ENCODE data around the gene ADTRP. TPM values are rescaled to one million over a fixed set of nuclear protein-coding genes. Genes with fewer than 3 reads are reported as not detected.

Gene ADTRP
- total RNA-seq, 2 experiments from 2014 or later = not detected

DNA sequence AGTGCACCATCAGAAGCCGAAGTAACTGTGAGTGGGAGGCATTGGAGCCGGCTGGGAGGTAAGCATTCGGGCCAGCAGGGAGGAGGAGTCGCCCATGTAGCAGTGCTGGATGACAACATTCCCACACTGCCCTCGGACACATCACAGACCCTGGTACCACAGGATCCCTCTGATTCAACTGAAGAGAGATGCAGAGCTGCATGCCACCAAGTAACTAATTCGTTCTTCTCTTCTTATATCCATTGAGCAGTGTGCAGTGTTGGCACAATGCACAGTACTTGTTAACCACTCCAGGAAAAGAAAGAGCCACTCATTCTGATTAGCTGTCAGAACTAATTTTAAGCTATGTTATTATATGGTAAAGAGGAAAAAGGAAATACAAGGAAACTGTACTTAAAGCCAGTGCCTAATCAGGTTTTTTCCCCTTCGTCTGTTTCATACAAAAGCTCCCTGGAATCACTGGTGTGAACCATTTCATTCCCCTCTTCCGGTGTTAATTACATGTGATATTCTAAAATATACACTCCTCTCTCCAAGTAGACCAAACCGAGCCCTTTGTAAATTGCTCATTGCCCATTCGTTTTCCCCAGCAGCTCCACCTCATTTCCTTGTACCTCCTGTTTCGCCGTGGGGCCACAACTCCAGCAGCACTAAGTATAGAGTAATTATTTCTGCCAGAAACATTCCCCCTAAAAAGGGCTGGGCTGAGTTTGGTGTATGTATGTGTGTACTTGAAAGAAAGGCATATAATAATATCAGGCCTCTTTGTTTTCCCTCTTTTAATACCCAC, 32.4 kb upstream of the ADTRP start:
- ChIA-PET CTCF (ENCODE audit: unreplicated experiment) (no interaction called here), POLR2A (interaction anchor here (0.8 kb wide), 1 partner anchor 27 kb away, joined by 3 read pairs; no protein-coding TSS in a partner anchor)
- H2AFZ ChIP-seq (ENCODE audit: low read length) = no peak overlapping the region
- no peak overlapping the region for H3K4me2 ChIP-seq (ENCODE audit: low read length)
- no peaks in the 10 kb centered on the region for H3K4me1 ChIP-seq (ENCODE audit: insufficient read depth, low read length, poor library complexity, severe bottlenecking)
- H3K36me3 ChIP-seq (ENCODE audit: insufficient read depth, low read length) = no peaks in the 10 kb centered on the region
- H3K9me2 ChIP-seq (ENCODE audit: insufficient read depth, low read length) = no peaks in the 10 kb centered on the region
- TF ChIP-seq, protein P1, sequence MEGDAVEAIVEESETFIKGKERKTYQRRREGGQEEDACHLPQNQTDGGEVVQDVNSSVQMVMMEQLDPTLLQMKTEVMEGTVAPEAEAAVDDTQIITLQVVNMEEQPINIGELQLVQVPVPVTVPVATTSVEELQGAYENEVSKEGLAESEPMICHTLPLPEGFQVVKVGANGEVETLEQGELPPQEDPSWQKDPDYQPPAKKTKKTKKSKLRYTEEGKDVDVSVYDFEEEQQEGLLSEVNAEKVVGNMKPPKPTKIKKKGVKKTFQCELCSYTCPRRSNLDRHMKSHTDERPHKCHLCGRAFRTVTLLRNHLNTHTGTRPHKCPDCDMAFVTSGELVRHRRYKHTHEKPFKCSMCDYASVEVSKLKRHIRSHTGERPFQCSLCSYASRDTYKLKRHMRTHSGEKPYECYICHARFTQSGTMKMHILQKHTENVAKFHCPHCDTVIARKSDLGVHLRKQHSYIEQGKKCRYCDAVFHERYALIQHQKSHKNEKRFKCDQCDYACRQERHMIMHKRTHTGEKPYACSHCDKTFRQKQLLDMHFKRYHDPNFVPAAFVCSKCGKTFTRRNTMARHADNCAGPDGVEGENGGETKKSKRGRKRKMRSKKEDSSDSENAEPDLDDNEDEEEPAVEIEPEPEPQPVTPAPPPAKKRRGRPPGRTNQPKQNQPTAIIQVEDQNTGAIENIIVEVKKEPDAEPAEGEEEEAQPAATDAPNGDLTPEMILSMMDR (conservative IDR thresholded peaks at IDR 0.05; ENCODE audit: low read length) = no peak
- no peak for TF ChIP-seq EZH2phosphoT487 (IDR thresholded peaks at IDR 0.05; ENCODE audit: borderline replicate concordance, low read depth, low read length)
- no peak for DNase-seq (ENCODE audit: low spot score)
- no peaks in the 10 kb centered on the region for H4K20me1 ChIP-seq (ENCODE audit: insufficient read depth, low read length)
- H3K79me2 ChIP-seq (ENCODE audit: insufficient read depth, low read depth, low read length) = no peaks in the 10 kb centered on the region
- H3K9me3 ChIP-seq (ENCODE audit: low read length) = no peaks in the 10 kb centered on the region
- H3K27ac ChIP-seq (ENCODE audit: low read depth, low read length, poor library complexity, severe bottlenecking) = no peak overlapping the region
- no TSS peak for BruUV-seq (replicated peaks)
- intact Hi-C loops (cut with micrococcal nuclease; ENCODE audit: unreplicated experiment) = no loop called here
- no peak overlapping the region for H3K4me3 ChIP-seq (ENCODE audit: low read depth, low read length, poor library complexity, severe bottlenecking)

DNA sequence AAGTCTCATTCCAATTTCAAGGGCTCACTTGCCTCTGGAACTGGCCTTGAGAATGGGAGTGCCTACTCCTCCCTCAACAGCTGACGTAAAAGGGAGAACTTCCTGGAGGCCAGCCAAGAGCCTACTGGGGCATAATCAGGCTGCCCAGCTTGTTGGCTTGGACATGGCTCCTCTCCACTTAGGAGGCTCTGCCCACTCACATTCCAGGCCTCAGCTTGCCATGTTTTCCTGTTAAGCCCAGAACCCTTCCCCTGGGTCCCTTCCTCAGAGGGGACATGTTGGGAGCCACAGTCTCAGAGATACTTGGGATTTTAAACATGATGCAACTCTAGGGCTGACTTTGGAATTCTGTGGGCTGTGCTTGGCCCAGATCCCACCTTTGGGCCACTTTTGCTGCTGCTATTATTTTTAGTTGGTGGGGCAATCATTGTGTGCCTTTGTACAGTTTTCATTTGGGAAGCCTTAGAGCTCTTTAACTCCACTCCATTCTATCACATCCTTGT, 31.5 kb upstream of the ADTRP start:
- ChIA-PET CTCF (ENCODE audit: unreplicated experiment) (no interaction called here), POLR2A (interaction anchor here (0.8 kb wide), 1 partner anchor 28 kb away, joined by 3 read pairs; no protein-coding TSS in a partner anchor)
- BruUV-seq (replicated peaks) = no TSS peak
- no peak overlapping the region for H2AFZ ChIP-seq (ENCODE audit: low read length)
- H3K79me2 ChIP-seq (ENCODE audit: insufficient read depth, low read depth, low read length) = no peaks in the 10 kb centered on the region
- intact Hi-C loops (cut with micrococcal nuclease; ENCODE audit: unreplicated experiment) = no loop called here
- H3K9me2 ChIP-seq (ENCODE audit: insufficient read depth, low read length) = no peaks in the 10 kb centered on the region
- no peaks in the 10 kb centered on the region for H3K4me1 ChIP-seq (ENCODE audit: insufficient read depth, low read length, poor library complexity, severe bottlenecking)
- H3K9me3 ChIP-seq (ENCODE audit: low read length) = no peaks in the 10 kb centered on the region
- H3K4me3 ChIP-seq (ENCODE audit: low read depth, low read length, poor library complexity, severe bottlenecking) = no peak overlapping the region
- no peak overlapping the region for H3K4me2 ChIP-seq (ENCODE audit: low read length)
- H3K27ac ChIP-seq (ENCODE audit: low read depth, low read length, poor library complexity, severe bottlenecking) = no peak overlapping the region
- no peak for DNase-seq (ENCODE audit: low spot score)
- no peak for TF ChIP-seq EZH2phosphoT487 (IDR thresholded peaks at IDR 0.05; ENCODE audit: borderline replicate concordance, low read depth, low read length)
- TF ChIP-seq, protein P1 (conservative IDR thresholded peaks at IDR 0.05; ENCODE audit: low read length) = no peak
- no peaks in the 10 kb centered on the region for H4K20me1 ChIP-seq (ENCODE audit: insufficient read depth, low read length)
- no peaks in the 10 kb centered on the region for H3K36me3 ChIP-seq (ENCODE audit: insufficient read depth, low read length)

DNA sequence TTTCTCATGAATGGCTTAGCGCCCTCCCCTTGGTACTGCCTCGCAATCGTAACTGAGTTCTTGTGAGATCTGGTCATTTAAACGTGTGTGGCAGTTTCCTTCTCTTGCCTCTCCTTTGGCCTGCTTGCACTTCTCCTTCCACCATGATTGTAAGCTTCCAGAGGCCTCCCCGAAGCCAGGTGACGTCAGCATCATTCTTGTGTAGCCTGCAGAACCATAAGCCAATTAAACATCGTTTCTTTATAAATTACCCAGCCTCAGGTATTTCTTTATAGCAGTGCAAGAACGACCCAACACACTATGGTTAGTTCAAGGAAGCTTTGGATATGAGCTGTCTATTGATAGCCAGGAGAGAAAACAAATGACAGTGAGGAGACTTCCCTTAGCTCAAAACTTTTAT, 29.5 kb upstream of the ADTRP start:
- BruUV-seq (replicated peaks) = no TSS peak
- H3K9me2 ChIP-seq (ENCODE audit: insufficient read depth, low read length) = no peaks in the 10 kb centered on the region
- H3K4me2 ChIP-seq (ENCODE audit: low read length) = no peak overlapping the region
- no peak overlapping the region for H3K27ac ChIP-seq (ENCODE audit: low read depth, low read length, poor library complexity, severe bottlenecking)
- ChIA-PET CTCF (ENCODE audit: unreplicated experiment) (no interaction called here), POLR2A (no interaction called here)
- H4K20me1 ChIP-seq (ENCODE audit: insufficient read depth, low read length) = no peaks in the 10 kb centered on the region
- intact Hi-C loops (cut with micrococcal nuclease; ENCODE audit: unreplicated experiment) = no loop called here
- DNase-seq (ENCODE audit: low spot score) = no peak
- no peak overlapping the region for H3K4me3 ChIP-seq (ENCODE audit: low read depth, low read length, poor library complexity, severe bottlenecking)
- H2AFZ ChIP-seq (ENCODE audit: low read length) = no peak overlapping the region
- no peaks in the 10 kb centered on the region for H3K79me2 ChIP-seq (ENCODE audit: insufficient read depth, low read depth, low read length)
- TF ChIP-seq, protein P1 (conservative IDR thresholded peaks at IDR 0.05; ENCODE audit: low read length) = no peak
- no peak for TF ChIP-seq EZH2phosphoT487 (IDR thresholded peaks at IDR 0.05; ENCODE audit: borderline replicate concordance, low read depth, low read length)
- no peaks in the 10 kb centered on the region for H3K36me3 ChIP-seq (ENCODE audit: insufficient read depth, low read length)
- H3K9me3 ChIP-seq (ENCODE audit: low read length) = no peaks in the 10 kb centered on the region
- no peaks in the 10 kb centered on the region for H3K4me1 ChIP-seq (ENCODE audit: insufficient read depth, low read length, poor library complexity, severe bottlenecking)

Data from OCI-LY7 (cell line).